ENCODE data around the gene G3BP1. TPM values are rescaled to one million over a fixed set of nuclear protein-coding genes. Genes with fewer than 3 reads are reported as not detected.

Gene G3BP1
- total RNA-seq, 1 donor from 2014 or later, result 213 TPM

GRCh38 chr5:151786468-151786867 is 14.7 kb downstream of the G3BP1 start:
- Mint-ChIP-seq H3K27ac (ENCODE audit: unreplicated experiment) (no peak overlapping the region), H3K9me3 (ENCODE audit: unreplicated experiment) (no peaks in the 10 kb centered on the region), H3K27me3 (ENCODE audit: unreplicated experiment) (no peaks in the 10 kb centered on the region), H3K4me1 (ENCODE audit: unreplicated experiment) (peaks cover 2% of the 10 kb centered on the region), H3K36me3 (ENCODE audit: low read depth, unreplicated experiment) (peaks cover 12% of the 10 kb centered on the region), H3K4me3 (ENCODE audit: unreplicated experiment) (peak overlapping the region; percentile 24)
- TF ChIP-seq, protein P1, sequence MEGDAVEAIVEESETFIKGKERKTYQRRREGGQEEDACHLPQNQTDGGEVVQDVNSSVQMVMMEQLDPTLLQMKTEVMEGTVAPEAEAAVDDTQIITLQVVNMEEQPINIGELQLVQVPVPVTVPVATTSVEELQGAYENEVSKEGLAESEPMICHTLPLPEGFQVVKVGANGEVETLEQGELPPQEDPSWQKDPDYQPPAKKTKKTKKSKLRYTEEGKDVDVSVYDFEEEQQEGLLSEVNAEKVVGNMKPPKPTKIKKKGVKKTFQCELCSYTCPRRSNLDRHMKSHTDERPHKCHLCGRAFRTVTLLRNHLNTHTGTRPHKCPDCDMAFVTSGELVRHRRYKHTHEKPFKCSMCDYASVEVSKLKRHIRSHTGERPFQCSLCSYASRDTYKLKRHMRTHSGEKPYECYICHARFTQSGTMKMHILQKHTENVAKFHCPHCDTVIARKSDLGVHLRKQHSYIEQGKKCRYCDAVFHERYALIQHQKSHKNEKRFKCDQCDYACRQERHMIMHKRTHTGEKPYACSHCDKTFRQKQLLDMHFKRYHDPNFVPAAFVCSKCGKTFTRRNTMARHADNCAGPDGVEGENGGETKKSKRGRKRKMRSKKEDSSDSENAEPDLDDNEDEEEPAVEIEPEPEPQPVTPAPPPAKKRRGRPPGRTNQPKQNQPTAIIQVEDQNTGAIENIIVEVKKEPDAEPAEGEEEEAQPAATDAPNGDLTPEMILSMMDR (IDR thresholded peaks at IDR 0.05; ENCODE audit: unreplicated experiment), result no peak
- DNase-seq (ENCODE audit: low spot score), result no peak

GRCh38 chr5:151787817-151788216 is 16.1 kb downstream of the G3BP1 start:
- no peak for DNase-seq (ENCODE audit: low spot score)
- H3K4me3 Mint-ChIP-seq (ENCODE audit: unreplicated experiment), result no peak overlapping the region
- TF ChIP-seq, protein P1 (IDR thresholded peaks at IDR 0.05; ENCODE audit: unreplicated experiment), result no peak
- H3K27me3 Mint-ChIP-seq (ENCODE audit: unreplicated experiment), result no peaks in the 10 kb centered on the region
- no peak overlapping the region for H3K27ac Mint-ChIP-seq (ENCODE audit: unreplicated experiment)
- H3K4me1 Mint-ChIP-seq (ENCODE audit: unreplicated experiment), result peaks cover 2% of the 10 kb centered on the region
- no peaks in the 10 kb centered on the region for H3K9me3 Mint-ChIP-seq (ENCODE audit: unreplicated experiment)
- H3K36me3 Mint-ChIP-seq (ENCODE audit: low read depth, unreplicated experiment), result peaks cover 16% of the 10 kb centered on the region

DNA sequence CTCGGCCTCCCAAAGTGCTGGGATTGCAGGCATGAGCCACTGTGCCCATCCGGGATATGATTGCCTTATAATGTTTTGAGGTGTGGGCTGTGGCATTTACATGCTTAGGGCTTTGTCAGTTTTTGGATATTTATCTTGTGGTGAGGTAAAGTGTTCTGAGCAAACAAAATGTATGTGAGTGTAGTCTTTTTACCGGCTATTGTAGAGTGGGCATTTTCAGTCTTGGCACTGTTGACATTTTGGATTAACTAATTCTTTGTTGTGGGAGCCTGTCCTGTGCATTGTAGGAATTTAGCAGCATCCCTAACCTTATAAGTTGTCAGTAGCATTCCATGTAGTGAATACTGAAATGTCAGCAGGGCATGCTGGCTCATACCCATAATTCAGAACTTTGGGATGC is 21.6 kb downstream of the G3BP1 start:
- H3K27ac Mint-ChIP-seq (ENCODE audit: unreplicated experiment), result no peak overlapping the region
- no peak overlapping the region for H3K4me3 Mint-ChIP-seq (ENCODE audit: unreplicated experiment)
- TF ChIP-seq, protein P1 (IDR thresholded peaks at IDR 0.05; ENCODE audit: unreplicated experiment), result no peak
- H3K4me1 Mint-ChIP-seq (ENCODE audit: unreplicated experiment), result no peaks in the 10 kb centered on the region
- peaks cover 25% of the 10 kb centered on the region for H3K36me3 Mint-ChIP-seq (ENCODE audit: low read depth, unreplicated experiment)
- no peak for DNase-seq (ENCODE audit: low spot score)
- no peaks in the 10 kb centered on the region for H3K9me3 Mint-ChIP-seq (ENCODE audit: unreplicated experiment)
- H3K27me3 Mint-ChIP-seq (ENCODE audit: unreplicated experiment), result no peaks in the 10 kb centered on the region

GRCh38 chr5:151795426-151795825 is 23.7 kb downstream of the G3BP1 start:
- Mint-ChIP-seq H3K4me1 (ENCODE audit: unreplicated experiment) (no peaks in the 10 kb centered on the region), H3K4me3 (ENCODE audit: unreplicated experiment) (no peak overlapping the region), H3K9me3 (ENCODE audit: unreplicated experiment) (no peaks in the 10 kb centered on the region), H3K36me3 (ENCODE audit: low read depth, unreplicated experiment) (peaks cover 24% of the 10 kb centered on the region), H3K27me3 (ENCODE audit: unreplicated experiment) (no peaks in the 10 kb centered on the region), H3K27ac (ENCODE audit: unreplicated experiment) (no peak overlapping the region)
- TF ChIP-seq, protein P1 (IDR thresholded peaks at IDR 0.05; ENCODE audit: unreplicated experiment), result no peak
- DNase-seq (ENCODE audit: low spot score), result no peak

DNA sequence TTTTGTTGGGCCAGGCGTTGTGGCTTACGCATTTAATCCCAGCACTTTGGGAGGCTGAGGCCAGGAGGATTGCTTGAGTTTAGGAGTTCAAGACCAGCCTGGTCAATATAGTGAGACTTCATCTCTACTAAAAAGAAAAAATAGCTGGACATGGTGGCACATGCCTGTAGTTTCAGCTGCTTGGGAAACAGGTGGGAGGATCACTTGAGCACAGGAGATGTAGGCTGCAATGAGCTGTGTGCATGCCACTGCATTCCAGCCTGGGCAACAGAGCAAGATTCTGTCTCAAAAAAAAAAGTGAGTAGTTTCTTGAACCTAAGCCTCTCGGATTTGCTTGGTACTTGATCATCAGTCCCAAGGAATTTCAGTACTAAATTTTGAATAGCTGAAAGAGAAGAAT is 26.9 kb downstream of the G3BP1 start:
- H3K27ac Mint-ChIP-seq (ENCODE audit: unreplicated experiment), result no peak overlapping the region
- TF ChIP-seq, protein P1 (IDR thresholded peaks at IDR 0.05; ENCODE audit: unreplicated experiment), result no peak
- no peaks in the 10 kb centered on the region for H3K27me3 Mint-ChIP-seq (ENCODE audit: unreplicated experiment)
- DNase-seq (ENCODE audit: low spot score), result no peak
- no peaks in the 10 kb centered on the region for H3K4me1 Mint-ChIP-seq (ENCODE audit: unreplicated experiment)
- no peaks in the 10 kb centered on the region for H3K9me3 Mint-ChIP-seq (ENCODE audit: unreplicated experiment)
- no peak overlapping the region for H3K4me3 Mint-ChIP-seq (ENCODE audit: unreplicated experiment)
- peaks cover 19% of the 10 kb centered on the region for H3K36me3 Mint-ChIP-seq (ENCODE audit: low read depth, unreplicated experiment)
